GM19239 (cell line): ENCODE results near the gene KCNK5.

Source experiments
- DNase-seq: peaks from one replicate; pipeline ENCODE4 v3.0.0; 2011; ENCODE audit warnings: low spot score; ENCODE audit not compliant: insufficient read length
- FAIRE-seq: peaks from 2 replicates; lab custom pipeline; 2011; peaks lifted over from hg19 to GRCh38; lab: Jason Lieb, UNC

Gene KCNK5

DNA sequence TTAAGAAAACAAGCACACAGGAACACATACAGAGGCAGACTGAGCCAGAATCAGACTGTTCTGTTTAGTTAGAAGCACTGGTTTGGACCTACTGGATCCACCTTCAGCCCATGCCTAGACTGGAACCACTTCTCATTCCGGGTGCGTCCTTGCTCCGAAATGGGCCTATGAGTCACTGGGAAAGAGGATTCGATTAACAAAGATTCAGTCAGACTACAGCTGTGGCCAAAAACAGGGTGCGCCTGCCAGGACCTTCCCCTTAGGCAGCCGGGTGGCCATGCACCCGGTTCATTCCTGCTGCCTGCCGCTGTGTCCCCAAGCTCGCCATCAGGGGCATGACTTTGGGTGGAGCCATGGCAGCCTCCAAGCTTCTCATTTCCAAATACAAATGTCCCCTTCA lies 14.5 kb upstream of the KCNK5 start:
- FAIRE-seq (no peak), DNase-seq (no peak)

- no peak for FAIRE-seq
- DNase-seq, result no peak
These were observed 11.0 kb upstream of the KCNK5 start for GRCh38 chr6:39240155-39240757.

GRCh38 chr6:39239527-39240154 lies 10.4 kb upstream of the KCNK5 start:
- FAIRE-seq, result no peak

DNA sequence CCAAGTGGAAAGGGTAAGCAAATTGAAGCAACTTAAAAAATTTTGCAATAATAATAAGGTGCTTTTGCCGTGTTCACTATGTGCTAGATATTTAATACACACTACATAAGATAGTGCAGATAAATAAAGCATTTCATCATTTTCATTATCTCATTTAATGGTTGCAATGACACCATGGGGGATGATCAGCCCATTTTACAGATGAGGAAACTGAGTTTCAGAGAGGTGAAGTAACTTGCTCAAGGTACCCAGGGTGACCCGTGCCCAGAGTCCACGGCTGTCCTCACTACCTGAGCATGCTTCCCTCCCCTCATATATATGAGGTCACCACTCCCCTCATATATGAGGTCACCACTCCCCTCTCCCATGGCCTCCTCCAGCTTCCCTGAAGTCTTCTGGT lies 7.5 kb upstream of the KCNK5 start:
- DNase-seq, result no peak
- FAIRE-seq, result no peak

More at GRCh38 chr6:39239527-39240154, 10.4 kb upstream of the KCNK5 start:
- no peak for DNase-seq

DNA sequence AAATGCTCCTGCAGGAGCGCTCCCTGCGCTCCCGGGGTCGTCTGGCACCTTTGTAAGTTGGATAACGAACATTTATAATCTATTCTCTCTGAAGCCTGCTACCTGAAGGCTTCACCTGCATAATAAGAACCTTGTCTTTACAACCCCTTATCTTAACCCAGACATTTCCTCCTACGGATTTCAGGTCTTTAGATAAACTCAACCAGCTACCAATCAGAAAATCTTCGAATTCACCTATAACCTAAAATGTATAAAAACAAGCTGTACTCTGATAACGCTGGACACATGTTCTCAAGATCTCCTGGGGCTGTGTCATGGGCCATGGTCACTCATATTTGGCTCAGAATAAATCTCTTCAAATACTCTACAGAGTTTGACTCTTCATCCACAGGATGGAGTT lies 4.1 kb upstream of the KCNK5 start:
- FAIRE-seq (no peak), DNase-seq (no peak)

DNA sequence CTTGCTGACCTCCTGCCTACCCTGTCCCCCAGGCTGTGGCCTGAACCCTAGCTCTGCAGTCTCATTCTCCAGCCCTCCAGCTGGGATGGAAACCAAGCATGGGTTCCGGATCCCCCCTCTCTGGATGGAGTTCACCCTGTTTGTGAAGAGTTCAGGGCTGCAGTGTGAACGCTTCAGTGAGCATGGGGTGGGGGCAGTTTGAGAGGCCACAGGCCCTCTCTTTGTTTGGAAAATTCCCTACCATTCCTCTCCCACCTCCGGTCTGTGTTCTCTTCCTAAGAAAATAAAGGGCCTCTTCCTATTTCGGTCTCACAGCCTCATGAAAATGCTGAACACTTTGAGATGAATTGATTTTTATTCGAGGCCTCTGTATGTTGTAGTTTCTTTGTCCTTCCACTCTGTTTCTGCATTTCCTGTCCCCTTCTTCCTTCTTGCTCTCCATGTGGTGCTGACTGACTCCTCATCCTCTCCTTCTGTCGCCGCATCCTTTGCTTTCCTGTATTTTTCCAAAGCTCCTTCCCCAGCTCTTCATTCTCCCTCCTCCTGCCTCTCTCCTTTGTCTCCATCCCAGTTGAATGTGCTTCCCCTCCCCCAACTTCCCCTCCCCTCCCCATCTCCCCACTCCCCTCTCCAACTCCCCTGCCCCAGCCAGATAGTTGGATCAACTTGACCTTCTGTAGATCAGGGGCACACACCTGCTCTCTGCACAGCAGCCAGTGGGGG lies 2.4 kb upstream of the KCNK5 start:
- DNase-seq (no peak), FAIRE-seq (no peak)

GRCh38 chr6:39230654-39231035 lies 1.4 kb upstream of the KCNK5 start:
- DNase-seq, result no peak
- no peak for FAIRE-seq

DNA sequence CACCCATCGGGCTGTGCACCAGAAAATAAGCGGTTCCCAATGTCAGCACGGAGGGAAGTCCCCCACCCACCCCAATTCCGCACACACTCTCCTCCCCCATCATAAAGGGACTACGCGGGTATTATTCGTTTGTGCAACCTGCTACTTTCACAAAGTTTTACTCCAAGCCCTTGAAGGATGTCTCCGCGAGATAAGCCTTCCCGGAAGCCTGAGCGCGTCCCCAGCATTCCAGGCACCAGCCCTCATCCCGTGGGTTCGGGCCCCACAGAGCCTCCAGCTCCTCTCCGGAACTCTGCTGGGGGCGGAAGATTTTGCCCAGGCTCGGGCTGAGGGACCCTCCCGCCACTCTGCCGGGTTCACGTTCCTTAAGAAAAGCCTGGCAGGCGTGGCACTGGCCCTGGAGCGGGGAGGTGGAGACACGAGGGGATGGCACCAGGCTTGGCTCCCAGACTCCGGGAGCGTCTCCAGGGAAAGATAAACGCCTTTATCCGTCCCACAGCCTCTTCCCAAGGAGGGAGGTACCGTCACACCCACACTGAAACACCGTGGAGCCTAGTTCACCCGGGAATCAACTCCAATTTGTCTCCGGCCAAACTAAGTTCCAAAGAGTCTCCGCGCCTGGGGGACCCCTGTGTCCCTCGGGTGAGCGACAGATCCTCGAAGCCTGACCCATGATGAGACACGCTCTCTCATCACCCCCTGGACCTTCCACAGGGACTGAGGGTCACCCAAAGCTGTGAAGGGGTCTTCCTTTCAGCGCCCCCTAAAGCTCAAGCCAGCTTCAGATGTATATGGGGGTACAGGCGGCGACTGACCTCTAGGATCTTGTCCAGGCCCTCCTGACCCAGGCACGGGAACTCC lies 934 bp downstream of the KCNK5 start:
- FAIRE-seq (no peak), DNase-seq (no peak)

- FAIRE-seq, result no peak
- DNase-seq, result no peak
These were observed 1.8 kb downstream of the KCNK5 start for GRCh38 chr6:39227476-39227875.

- DNase-seq (no peak), FAIRE-seq (no peak)
These were observed 2.5 kb downstream of the KCNK5 start for GRCh38 chr6:39226639-39227329.

DNA sequence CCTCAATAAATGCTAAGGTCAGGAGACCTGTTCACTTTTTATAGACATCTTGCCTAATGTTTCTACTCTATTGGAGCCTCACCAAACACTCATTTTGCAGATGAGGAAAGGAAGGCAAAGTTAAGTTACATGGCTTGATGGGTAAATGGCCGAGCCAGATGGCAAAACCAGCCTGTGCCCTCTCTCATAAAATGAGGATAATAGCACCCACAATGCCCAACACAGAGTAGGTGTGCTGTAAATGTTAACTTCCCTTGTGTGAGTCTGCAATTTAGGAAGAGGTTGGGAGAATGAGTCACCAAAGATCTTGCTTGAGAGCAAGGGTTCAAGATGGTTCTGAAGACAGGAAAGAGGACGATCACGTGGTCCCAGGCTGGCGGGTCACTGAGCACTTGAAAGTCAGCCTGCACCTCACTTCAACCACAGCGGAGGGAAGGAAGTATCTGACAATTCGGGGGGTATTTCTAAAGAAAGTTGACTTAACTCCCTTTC lies 3.3 kb downstream of the KCNK5 start:
- DNase-seq, result no peak
- FAIRE-seq, result no peak

DNA sequence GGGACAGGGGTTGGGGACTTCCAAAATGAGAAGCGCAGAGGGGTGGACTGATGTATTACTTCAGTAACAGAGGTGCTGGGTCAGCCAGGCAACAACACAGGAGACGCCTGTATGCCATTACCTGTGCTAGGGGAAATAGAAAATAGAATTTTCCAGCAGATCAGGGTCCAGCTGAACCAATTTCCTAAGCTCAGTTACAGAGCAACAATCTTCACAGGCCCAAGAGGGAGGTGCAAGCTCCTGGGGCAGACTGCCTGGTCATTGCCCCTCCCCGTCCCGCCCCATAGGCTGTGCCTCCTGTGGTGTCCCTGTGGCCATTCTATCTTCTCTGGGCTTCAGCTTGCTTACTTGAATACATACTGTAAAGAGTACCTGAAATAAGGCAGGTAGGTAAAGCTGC lies 3.7 kb downstream of the KCNK5 start:
- no peak for FAIRE-seq
- no peak for DNase-seq

- FAIRE-seq, result no peak
- DNase-seq, result no peak
These were observed 4.6 kb downstream of the KCNK5 start for GRCh38 chr6:39224523-39225182.

DNA sequence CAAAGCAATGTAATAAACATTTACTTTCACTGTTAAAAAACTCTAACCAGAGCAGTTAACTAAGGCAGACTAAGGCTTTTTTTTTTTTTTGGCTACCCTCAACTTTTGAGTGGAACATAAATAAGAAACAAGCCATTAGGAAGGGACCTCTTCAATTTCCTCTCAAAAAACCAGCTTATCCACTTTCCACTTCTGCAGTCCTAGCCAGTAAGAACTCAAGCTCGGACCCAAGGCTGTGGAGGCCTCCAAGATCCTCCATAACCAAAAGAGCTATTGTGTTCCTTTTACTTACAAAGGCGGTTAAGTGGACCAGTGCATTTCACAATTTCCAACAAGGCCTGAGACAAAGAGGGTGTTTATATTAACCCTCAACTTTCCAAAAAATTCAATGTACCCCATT lies 5.3 kb downstream of the KCNK5 start:
- no peak for DNase-seq
- no peak for FAIRE-seq

DNA sequence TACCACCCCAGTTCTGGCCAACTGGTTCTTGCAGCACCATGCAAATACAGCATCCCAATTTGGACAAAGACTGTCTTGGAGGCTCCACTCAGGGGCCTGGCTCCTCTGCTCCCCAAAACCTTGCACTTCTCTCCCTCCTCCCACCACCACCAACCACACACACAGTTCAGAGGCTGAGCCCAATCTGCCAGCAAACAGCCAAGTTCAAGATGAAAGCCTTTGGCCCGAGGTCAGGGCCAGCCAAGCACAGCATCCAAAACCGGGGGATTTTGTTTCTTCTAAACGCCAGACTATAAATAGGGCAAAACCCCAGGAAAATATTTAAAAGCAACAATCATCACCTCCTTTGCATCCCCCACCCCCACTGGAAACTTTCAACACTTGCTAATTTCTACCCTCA lies 5.7 kb downstream of the KCNK5 start:
- DNase-seq (no peak), FAIRE-seq (no peak)

GRCh38 chr6:39223061-39223460 lies 6.2 kb downstream of the KCNK5 start:
- DNase-seq (no peak), FAIRE-seq (no peak)

- DNase-seq, result no peak
- no peak for FAIRE-seq
These were observed 7.3 kb downstream of the KCNK5 start for GRCh38 chr6:39221779-39222641.

- DNase-seq (no peak), FAIRE-seq (no peak)
These were observed 8.2 kb downstream of the KCNK5 start for GRCh38 chr6:39221115-39221514.
